Stimulated activated CD8-positive, alpha-beta memory T cell treated with anti-CD3 and anti-CD28 coated beads, Interleukin-15, amount 100 ng/mL, for 1 hour (primary cell): ENCODE data around the gene LEKR1.

Experiments
- DNase-seq: peaks from one replicate; pipeline ENCODE4 v3.0.0-alpha.2; 2020; ENCODE audit warnings: low read depth

The LEKR1 gene

GRCh38 chr3:157058392-157059071, 232.4 kb downstream of the LEKR1 start:
- DNase-seq = no peak

GRCh38 chr3:157059181-157059580, 233.0 kb downstream of the LEKR1 start:
- no peak for DNase-seq

GRCh38 chr3:157059661-157060060, 233.5 kb downstream of the LEKR1 start:
- DNase-seq = no peak

- no peak for DNase-seq
These were observed 235.1 kb downstream of the LEKR1 start for GRCh38 chr3:157061265-157061664.

- DNase-seq = no peak
These were observed 237.3 kb downstream of the LEKR1 start for GRCh38 chr3:157063469-157063868.

- DNase-seq = no peak
These were observed 237.8 kb downstream of the LEKR1 start for GRCh38 chr3:157063926-157064325.

GRCh38 chr3:157064402-157064801, 238.2 kb downstream of the LEKR1 start:
- no peak for DNase-seq

- no peak for DNase-seq
These were observed 239.0 kb downstream of the LEKR1 start for GRCh38 chr3:157065201-157065600.

GRCh38 chr3:157066335-157067098, 240.4 kb downstream of the LEKR1 start:
- DNase-seq = no peak

GRCh38 chr3:157067114-157067513, 241.0 kb downstream of the LEKR1 start:
- no peak for DNase-seq

GRCh38 chr3:157069406-157069805, 243.3 kb downstream of the LEKR1 start:
- no peak for DNase-seq

GRCh38 chr3:157069846-157070677, 243.9 kb downstream of the LEKR1 start:
- DNase-seq = no peak

- DNase-seq = no peak
These were observed 244.5 kb downstream of the LEKR1 start for GRCh38 chr3:157070678-157070999.

GRCh38 chr3:157071744-157072525, 245.8 kb downstream of the LEKR1 start:
- DNase-seq = no peak

GRCh38 chr3:157073810-157074209, 247.7 kb downstream of the LEKR1 start:
- DNase-seq = no peak

- no peak for DNase-seq
These were observed 248.3 kb downstream of the LEKR1 start for GRCh38 chr3:157074490-157074889.

GRCh38 chr3:157074981-157075380, 248.8 kb downstream of the LEKR1 start:
- no peak for DNase-seq

GRCh38 chr3:157075693-157076420, 249.7 kb downstream of the LEKR1 start:
- DNase-seq = no peak

GRCh38 chr3:157077565-157077991, 251.4 kb downstream of the LEKR1 start:
- no peak for DNase-seq

- DNase-seq = no peak
These were observed 252.1 kb downstream of the LEKR1 start for GRCh38 chr3:157078131-157078810.

GRCh38 chr3:157078811-157079185, 252.6 kb downstream of the LEKR1 start:
- no peak for DNase-seq
